ENCODE measurements around the gene SERHL2.
A peak's percentile ranks its signal among the peaks of the same experiment; 100 is the strongest.
"Not testable (repeated sequence)": the region's sequence is repeated elsewhere in the genome, so short reads cannot be mapped to it uniquely, and the experiment has no call there.

Gene SERHL2

DNA sequence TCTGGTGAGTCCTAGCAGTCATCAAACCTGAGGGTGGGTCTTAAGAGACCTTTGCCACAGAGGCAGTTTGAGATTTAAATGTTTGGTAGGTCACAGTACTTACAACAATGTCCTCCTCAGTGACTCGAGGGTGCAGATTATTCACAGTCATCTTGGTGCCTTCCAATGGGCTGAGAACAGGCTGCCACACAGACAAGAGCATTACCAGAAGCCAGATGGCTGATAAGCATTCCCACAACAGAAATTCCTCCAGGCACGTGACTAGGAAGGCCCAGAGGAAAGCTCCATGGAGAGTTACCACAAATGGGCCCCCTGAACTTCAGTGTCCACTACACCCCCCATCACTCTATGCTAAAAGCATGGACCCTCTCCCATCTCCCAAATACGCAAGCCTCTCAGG, 41.7 kb downstream of the SERHL2 start:
- H3K36me3 ChIP-seq (ENCODE audit: insufficient read depth, low read length) = peaks cover 88% of the 10 kb centered on the region
- H3K27ac ChIP-seq (ENCODE audit: low read depth, low read length) = peak overlapping the region; percentile 25
- H3K4me3 ChIP-seq (ENCODE audit: low read depth in 1 of 2, low read length in 2 of 2) = no peak overlapping the region
- no peak overlapping the region for H3K9ac ChIP-seq (ENCODE audit: low read length)
- H3K4me1 ChIP-seq (ENCODE audit: insufficient read depth, low read length) = peaks cover 18% of the 10 kb centered on the region
- H3K9me3 ChIP-seq (ENCODE audit: low read length) = no peaks in the 10 kb centered on the region
- H3K27me3 ChIP-seq (ENCODE audit: control insufficient read depth in 1 of 2, insufficient read depth in 2 of 2, low read length in 2 of 2) = no peaks in the 10 kb centered on the region

DNA sequence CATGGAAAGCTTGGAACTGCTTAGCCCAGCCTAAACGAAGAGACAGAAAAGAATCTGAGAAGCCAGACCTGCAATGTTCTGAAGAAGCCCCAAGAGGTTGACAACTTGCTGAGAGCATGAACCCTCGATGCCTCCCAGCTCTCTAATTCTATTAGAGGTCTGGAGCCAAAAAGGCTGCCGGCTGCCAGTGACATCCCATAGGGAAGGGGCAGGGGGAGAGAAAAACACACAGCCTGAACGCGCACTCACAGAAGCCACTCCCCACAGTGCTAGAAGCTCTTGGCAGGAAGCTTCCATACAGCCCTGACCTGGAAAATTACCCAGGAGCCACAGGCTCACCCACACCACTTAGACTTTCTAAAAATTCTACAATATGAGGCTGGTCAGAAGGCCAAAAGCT, 42.6 kb downstream of the SERHL2 start:
- H3K9me3 ChIP-seq (ENCODE audit: low read length) = no peaks in the 10 kb centered on the region
- no peak overlapping the region for H3K4me3 ChIP-seq (ENCODE audit: low read depth in 1 of 2, low read length in 2 of 2)
- peak overlapping the region; percentile 25 for H3K27ac ChIP-seq (ENCODE audit: low read depth, low read length)
- no peak overlapping the region for H3K9ac ChIP-seq (ENCODE audit: low read length)
- H3K4me1 ChIP-seq (ENCODE audit: insufficient read depth, low read length) = peaks cover 18% of the 10 kb centered on the region
- H3K27me3 ChIP-seq (ENCODE audit: control insufficient read depth in 1 of 2, insufficient read depth in 2 of 2, low read length in 2 of 2) = no peaks in the 10 kb centered on the region
- peaks cover 94% of the 10 kb centered on the region for H3K36me3 ChIP-seq (ENCODE audit: insufficient read depth, low read length)

GRCh38 chr22:42596863-42597530, 43.2 kb downstream of the SERHL2 start:
- H3K27ac ChIP-seq (ENCODE audit: low read depth, low read length) = no peak overlapping the region
- peaks cover 93% of the 10 kb centered on the region for H3K36me3 ChIP-seq (ENCODE audit: insufficient read depth, low read length)

GRCh38 chr22:42601879-42602465, 48.2 kb downstream of the SERHL2 start:
- Histone ChIP-seq H3K9me3 (ENCODE audit: low read length) (no peaks in the 10 kb centered on the region), H3K36me3 (ENCODE audit: insufficient read depth, low read length) (peaks cover 62% of the 10 kb centered on the region), H3K9ac (ENCODE audit: low read length) (no peak overlapping the region), H3K27me3 (ENCODE audit: control insufficient read depth in 1 of 2, insufficient read depth in 2 of 2, low read length in 2 of 2) (no peaks in the 10 kb centered on the region), H3K27ac (ENCODE audit: low read depth, low read length) (no peak overlapping the region), H3K4me1 (ENCODE audit: insufficient read depth, low read length) (peaks cover 17% of the 10 kb centered on the region), H3K4me3 (ENCODE audit: low read depth in 1 of 2, low read length in 2 of 2) (no peak overlapping the region)

More at GRCh38 chr22:42596863-42597530, 43.2 kb downstream of the SERHL2 start:
- Histone ChIP-seq H3K9me3 (ENCODE audit: low read length) (no peaks in the 10 kb centered on the region), H3K4me3 (ENCODE audit: low read depth in 1 of 2, low read length in 2 of 2) (no peak overlapping the region), H3K9ac (ENCODE audit: low read length) (no peak overlapping the region), H3K27me3 (ENCODE audit: control insufficient read depth in 1 of 2, insufficient read depth in 2 of 2, low read length in 2 of 2) (no peaks in the 10 kb centered on the region), H3K4me1 (ENCODE audit: insufficient read depth, low read length) (peaks cover 18% of the 10 kb centered on the region)

DNA sequence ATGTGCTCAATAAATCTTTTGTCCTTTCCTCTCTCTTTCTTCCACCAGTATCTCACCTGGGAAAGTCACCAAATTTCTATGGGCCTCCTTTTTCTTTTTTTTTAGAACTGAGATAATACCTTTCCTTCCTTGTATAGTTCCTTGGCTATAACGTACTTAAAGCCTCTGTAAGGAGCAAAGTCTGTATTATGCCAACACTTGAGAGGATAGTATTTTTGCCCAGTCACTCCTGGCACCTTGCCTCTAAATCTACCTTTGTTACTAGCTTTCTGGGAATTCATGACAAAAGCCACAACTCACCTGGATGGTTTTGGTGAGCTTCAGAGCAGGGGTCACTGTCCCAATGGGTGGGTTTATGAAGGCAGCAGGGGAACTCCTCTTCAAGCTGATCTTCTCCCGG, 48.7 kb downstream of the SERHL2 start:
- H3K9me3 ChIP-seq (ENCODE audit: low read length) = no peaks in the 10 kb centered on the region
- no peak overlapping the region for H3K4me3 ChIP-seq (ENCODE audit: low read depth in 1 of 2, low read length in 2 of 2)
- no peaks in the 10 kb centered on the region for H3K27me3 ChIP-seq (ENCODE audit: control insufficient read depth in 1 of 2, insufficient read depth in 2 of 2, low read length in 2 of 2)
- H3K36me3 ChIP-seq (ENCODE audit: insufficient read depth, low read length) = peaks cover 57% of the 10 kb centered on the region
- no peak overlapping the region for H3K27ac ChIP-seq (ENCODE audit: low read depth, low read length)
- peaks cover 13% of the 10 kb centered on the region for H3K4me1 ChIP-seq (ENCODE audit: insufficient read depth, low read length)
- H3K9ac ChIP-seq (ENCODE audit: low read length) = no peak overlapping the region

- peaks cover 50% of the 10 kb centered on the region for H3K36me3 ChIP-seq (ENCODE audit: insufficient read depth, low read length)
- H3K9ac ChIP-seq (ENCODE audit: low read length) = no peak overlapping the region
- H3K27ac ChIP-seq (ENCODE audit: low read depth, low read length) = no peak overlapping the region
- H3K27me3 ChIP-seq (ENCODE audit: control insufficient read depth in 1 of 2, insufficient read depth in 2 of 2, low read length in 2 of 2) = no peaks in the 10 kb centered on the region
- H3K4me3 ChIP-seq (ENCODE audit: low read depth in 1 of 2, low read length in 2 of 2) = no peak overlapping the region
- peaks cover 17% of the 10 kb centered on the region for H3K4me1 ChIP-seq (ENCODE audit: insufficient read depth, low read length)
- no peaks in the 10 kb centered on the region for H3K9me3 ChIP-seq (ENCODE audit: low read length)
These were observed 49.7 kb downstream of the SERHL2 start for GRCh38 chr22:42603427-42603826.

DNA sequence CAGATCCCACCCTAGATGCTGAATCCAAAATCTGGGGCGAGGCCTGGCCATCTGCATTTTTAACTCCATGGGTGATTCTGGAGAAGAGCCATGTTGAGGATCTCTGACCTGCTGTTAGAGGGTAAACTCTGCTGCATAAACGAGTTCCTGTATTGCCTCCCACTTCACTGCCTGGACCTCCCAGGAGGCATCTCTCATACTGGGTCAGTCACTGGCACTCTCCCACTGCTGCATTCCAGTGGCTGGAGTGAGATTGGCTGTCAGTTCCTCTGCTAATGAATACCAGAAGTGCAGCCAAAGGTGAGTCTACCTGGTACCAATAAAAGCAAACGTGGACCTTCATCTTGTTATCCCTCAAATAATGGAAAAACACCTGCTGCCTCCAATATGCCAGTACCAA, 50.6 kb downstream of the SERHL2 start:
- H3K4me1 ChIP-seq (ENCODE audit: insufficient read depth, low read length) = peaks cover 27% of the 10 kb centered on the region
- no peaks in the 10 kb centered on the region for H3K27me3 ChIP-seq (ENCODE audit: control insufficient read depth in 1 of 2, insufficient read depth in 2 of 2, low read length in 2 of 2)
- no peak overlapping the region for H3K27ac ChIP-seq (ENCODE audit: low read depth, low read length)
- H3K4me3 ChIP-seq (ENCODE audit: low read depth in 1 of 2, low read length in 2 of 2) = no peak overlapping the region
- no peaks in the 10 kb centered on the region for H3K9me3 ChIP-seq (ENCODE audit: low read length)
- no peak overlapping the region for H3K9ac ChIP-seq (ENCODE audit: low read length)
- H3K36me3 ChIP-seq (ENCODE audit: insufficient read depth, low read length) = peaks cover 40% of the 10 kb centered on the region

- H3K36me3 ChIP-seq (ENCODE audit: insufficient read depth, low read length) = peaks cover 10% of the 10 kb centered on the region
- not testable (repeated sequence) for H3K27me3 ChIP-seq (ENCODE audit: control insufficient read depth in 1 of 2, insufficient read depth in 2 of 2, low read length in 2 of 2); H3K4me3 ChIP-seq (ENCODE audit: low read depth in 1 of 2, low read length in 2 of 2); H3K27ac ChIP-seq (ENCODE audit: low read depth, low read length); H3K9me3 ChIP-seq (ENCODE audit: low read length); H3K9ac ChIP-seq (ENCODE audit: low read length)
- H3K4me1 ChIP-seq (ENCODE audit: insufficient read depth, low read length) = peaks cover 55% of the 10 kb centered on the region
These were observed 53.9 kb downstream of the SERHL2 start for GRCh38 chr22:42607641-42608040.

GRCh38 chr22:42608136-42608822, 54.5 kb downstream of the SERHL2 start:
- Histone ChIP-seq H3K36me3 (ENCODE audit: insufficient read depth, low read length) (peaks cover 9% of the 10 kb centered on the region), H3K4me1 (ENCODE audit: insufficient read depth, low read length) (peaks cover 62% of the 10 kb centered on the region), H3K9ac (ENCODE audit: low read length) (no peak overlapping the region), H3K27me3 (ENCODE audit: control insufficient read depth in 1 of 2, insufficient read depth in 2 of 2, low read length in 2 of 2) (no peaks in the 10 kb centered on the region), H3K27ac (ENCODE audit: low read depth, low read length) (no peak overlapping the region), H3K9me3 (ENCODE audit: low read length) (no peaks in the 10 kb centered on the region), H3K4me3 (ENCODE audit: low read depth in 1 of 2, low read length in 2 of 2) (no peak overlapping the region)

DNA sequence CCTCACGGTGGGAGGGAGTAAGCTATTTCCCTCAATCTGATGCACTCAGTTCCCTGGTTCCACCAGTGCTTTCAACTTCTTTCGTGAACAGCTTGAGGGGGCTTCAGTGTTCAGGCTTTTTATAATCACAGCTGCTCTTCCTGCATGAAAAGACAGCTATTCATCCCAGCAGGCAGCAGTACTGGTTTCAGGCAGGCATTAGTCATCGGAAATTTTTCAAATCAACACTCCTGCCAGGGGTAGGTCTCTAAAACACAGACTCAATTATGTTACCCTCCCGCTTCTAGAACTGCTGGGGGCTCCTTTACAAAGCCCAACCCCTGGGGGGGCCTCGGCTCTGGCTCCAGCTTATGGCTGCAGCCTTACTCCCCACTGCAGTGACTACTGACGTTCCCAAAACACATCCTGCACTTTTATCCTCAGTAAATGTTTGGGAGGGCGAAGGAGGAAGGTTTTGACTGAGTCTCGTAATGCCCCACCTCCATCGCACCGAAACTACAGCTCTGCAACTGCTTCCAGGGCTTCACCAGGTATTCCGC, 55.1 kb downstream of the SERHL2 start:
- Histone ChIP-seq H3K36me3 (ENCODE audit: insufficient read depth, low read length) (peaks cover 5% of the 10 kb centered on the region), H3K27me3 (ENCODE audit: control insufficient read depth in 1 of 2, insufficient read depth in 2 of 2, low read length in 2 of 2) (no peaks in the 10 kb centered on the region), H3K27ac (ENCODE audit: low read depth, low read length) (no peak overlapping the region), H3K4me3 (ENCODE audit: low read depth in 1 of 2, low read length in 2 of 2) (no peak overlapping the region), H3K9me3 (ENCODE audit: low read length) (no peaks in the 10 kb centered on the region), H3K9ac (ENCODE audit: low read length) (no peak overlapping the region), H3K4me1 (ENCODE audit: insufficient read depth, low read length) (peaks cover 63% of the 10 kb centered on the region)

DNA sequence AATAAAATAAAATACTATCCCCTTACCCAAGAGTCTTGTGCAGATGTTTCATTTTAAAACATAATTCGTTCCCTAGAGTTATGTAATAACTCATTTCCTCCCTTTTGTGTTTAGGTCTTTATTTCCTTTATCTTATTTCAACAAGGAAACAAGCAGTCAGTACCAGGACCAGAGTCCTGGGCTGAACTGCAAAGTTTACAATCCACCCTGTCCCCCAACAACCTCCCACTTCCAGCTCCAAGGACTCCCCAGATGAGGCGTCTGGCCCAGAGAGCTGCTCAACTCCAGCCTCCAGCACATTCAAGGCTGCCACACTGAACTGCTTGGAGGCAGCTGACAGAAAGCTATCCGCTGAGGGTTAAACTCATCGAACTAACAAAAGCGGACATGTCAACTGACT, 56.4 kb downstream of the SERHL2 start:
- no peak overlapping the region for H3K4me3 ChIP-seq (ENCODE audit: low read depth in 1 of 2, low read length in 2 of 2)
- H3K9ac ChIP-seq (ENCODE audit: low read length) = no peak overlapping the region
- H3K4me1 ChIP-seq (ENCODE audit: insufficient read depth, low read length) = peaks cover 54% of the 10 kb centered on the region
- peak overlapping the region; percentile 46 for H3K27ac ChIP-seq (ENCODE audit: low read depth, low read length)
- H3K36me3 ChIP-seq (ENCODE audit: insufficient read depth, low read length) = peaks cover 5% of the 10 kb centered on the region
- H3K9me3 ChIP-seq (ENCODE audit: low read length) = no peaks in the 10 kb centered on the region
- no peaks in the 10 kb centered on the region for H3K27me3 ChIP-seq (ENCODE audit: control insufficient read depth in 1 of 2, insufficient read depth in 2 of 2, low read length in 2 of 2)

Data from muscle layer of colon (tissue), 2 donors.